Measurements from ENCODE around the gene TPM1.

DNA sequence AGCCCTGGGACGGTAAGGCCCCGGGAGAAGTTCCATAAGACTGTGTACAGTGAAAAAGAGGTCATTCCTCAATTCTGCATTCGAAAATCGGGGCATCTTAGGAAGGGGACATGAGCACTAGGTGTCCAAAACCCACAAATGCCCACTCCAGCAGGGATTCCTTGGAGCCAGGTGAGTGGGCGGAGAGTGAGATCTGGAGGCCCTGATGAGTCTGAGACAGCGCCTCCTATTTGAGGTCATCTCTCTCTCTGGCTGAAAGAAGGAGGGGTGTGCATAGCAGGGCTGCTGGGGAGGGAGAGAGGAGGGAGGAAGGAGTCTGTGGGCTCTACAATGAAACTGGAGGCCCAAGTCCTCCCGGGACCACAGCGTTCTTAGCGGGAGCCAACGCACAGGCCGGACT, 41.0 kb downstream of the TPM1 start:
- no peak for TF ChIP-seq POLR2A (IDR thresholded peaks at IDR 0.05)
- TF ChIP-seq CTCF (IDR thresholded peaks at IDR 0.05 in 4 of 5, conservative IDR thresholded peaks at IDR 0.05 in 1 of 5) = no peak

Data from gastrocnemius medialis (tissue), 4 donors.